CD4-positive, alpha-beta T cell treated with Interleukin-17A for 4 hours (primary cell): ENCODE measurements around the gene TARS3.
"Not testable (repeated sequence)": the region's sequence is repeated elsewhere in the genome, so short reads cannot be mapped to it uniquely, and the experiment has no call there.

Experiments
- DNase-seq: peaks from one replicate; pipeline ENCODE4 v3.0.0-alpha.2; 2020; ENCODE audit warnings: mixed read lengths

Gene TARS3

DNA sequence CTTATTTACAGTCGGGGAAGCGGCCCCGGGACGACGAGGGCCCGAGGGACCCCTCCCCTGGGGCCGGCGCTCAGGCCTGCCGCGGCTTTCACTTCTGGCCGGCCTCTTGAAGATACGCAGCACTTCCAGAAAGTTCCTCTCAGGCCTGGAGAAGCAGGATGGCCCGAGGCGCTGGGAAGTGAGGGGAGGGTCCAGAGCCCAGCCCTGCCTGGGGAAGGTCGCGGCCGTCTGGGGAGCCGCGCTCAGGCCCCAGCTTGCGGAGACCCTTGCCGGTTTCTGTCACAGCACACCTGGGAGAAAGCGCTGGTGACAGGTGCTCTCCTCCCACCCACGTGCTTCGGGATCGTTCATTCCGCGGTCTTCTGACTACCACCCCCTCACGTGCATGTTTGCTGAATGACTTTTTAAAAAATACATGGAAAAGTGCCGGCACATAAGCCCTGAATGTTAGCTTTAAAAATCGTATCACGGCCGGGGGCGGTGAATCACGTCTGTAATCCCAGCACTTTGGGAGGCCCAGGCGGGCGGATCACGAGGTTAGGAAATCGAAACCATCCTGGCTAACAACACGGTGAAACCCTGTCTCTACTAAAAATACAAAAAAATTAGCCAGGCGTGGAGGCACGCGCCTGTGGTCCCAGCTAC, 71.4 kb downstream of the TARS3 start:
- DNase-seq, result no peak

DNA sequence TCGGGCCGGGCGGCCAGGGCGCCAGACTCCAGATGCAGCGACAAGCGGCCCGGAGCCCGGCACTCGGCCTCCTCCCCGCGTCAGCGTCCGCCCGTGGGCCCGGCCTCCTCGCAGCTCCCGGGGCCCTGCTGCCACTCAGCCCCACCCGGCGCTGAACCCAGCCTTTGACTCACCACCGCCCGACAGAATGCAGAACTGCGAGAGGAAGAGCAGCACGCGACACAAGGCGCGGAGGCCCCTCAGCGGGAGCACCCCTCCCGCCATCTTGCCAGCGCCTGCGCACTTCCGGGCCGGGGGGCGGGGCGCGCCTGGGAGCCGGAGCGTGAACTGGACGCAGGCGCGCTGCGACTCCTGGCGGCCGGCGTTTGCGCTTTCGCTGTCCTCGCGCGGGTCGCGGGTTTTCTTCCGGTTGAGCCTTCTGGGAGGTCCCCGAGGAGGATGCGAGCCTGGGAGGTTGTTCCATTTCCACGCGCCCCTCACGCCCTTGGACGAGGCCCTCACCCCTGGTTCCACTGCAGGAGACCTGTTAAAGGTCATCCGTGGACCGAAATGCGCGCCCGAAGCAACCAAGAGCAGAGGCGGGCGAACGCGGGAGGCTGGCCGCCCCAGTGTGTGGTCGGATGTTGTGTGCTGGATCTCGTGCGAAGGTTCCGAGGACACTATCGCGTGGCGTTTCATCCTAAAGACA, 72.0 kb downstream of the TARS3 start, which contains the start of gene TM2D3:
Gene TM2D3 (minus strand): TSS at position 284 of the 688 bp plus-strand sequence. CDS start 20 bp downstream, at position 264.
- DNase-seq, result peak; percentile 97

DNA sequence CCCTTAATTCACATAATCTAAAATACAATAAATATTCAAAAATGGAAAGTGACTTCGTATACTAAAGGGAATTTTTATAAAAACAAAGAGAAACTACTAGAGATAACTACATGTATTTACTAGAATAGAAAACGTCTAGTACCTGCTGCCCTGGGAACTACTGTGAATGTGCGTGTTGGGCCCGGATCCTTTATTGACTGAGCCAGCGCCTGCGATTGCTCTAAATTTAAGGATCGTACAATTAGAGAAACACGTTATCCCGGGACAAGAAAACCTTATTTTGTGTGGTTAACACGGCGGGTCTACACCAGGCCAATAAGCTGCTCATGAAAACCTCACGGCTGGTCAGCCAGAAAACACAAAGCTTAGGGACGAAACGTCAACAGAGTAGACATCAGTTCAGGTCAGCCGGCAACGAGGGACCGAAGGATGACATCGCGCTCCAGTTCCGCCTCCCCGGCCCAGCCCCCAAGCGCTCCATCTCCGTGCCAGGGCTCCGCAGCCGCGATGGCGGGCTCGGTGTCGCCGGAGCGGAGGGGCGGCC, 72.6 kb downstream of the TARS3 start:
- no peak for DNase-seq

DNA sequence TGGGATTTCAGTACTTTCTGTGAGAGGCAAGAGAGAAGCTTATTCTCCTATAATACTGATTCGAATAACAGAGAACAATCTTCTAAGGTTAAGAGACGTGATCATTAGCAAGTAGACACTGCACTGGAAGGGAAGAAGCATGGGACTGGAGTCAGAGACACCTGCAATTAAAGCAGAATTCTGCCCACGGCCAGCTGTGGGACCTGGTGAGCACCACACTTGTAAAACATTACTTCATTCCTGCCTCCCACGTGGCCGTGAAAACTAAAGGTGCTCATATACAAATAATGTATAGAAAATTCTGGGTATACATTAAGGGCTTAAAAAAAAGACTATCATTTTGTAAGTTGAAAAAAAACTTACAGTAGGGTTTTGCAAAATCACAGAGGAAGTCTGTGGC, 74.1 kb downstream of the TARS3 start:
- no peak for DNase-seq

DNA sequence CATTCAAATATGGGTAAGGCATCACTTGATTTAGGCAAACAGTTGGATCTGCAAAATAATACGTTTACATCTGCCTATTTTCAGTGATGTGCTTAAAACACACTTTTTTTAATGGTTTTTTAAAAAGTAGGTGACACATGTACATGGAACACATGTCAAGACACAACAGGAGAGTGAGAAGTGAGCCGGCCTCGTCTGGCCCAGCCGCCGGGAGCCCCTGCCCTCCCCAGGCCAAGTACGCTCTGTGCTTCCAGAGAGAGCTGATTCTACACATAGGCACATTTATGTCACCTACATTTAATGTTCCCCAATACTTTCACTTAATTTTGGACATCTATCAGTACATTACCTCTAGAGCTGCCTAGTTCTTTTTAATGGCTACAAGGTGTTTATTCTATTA, 75.9 kb downstream of the TARS3 start:
- DNase-seq, result no peak

DNA sequence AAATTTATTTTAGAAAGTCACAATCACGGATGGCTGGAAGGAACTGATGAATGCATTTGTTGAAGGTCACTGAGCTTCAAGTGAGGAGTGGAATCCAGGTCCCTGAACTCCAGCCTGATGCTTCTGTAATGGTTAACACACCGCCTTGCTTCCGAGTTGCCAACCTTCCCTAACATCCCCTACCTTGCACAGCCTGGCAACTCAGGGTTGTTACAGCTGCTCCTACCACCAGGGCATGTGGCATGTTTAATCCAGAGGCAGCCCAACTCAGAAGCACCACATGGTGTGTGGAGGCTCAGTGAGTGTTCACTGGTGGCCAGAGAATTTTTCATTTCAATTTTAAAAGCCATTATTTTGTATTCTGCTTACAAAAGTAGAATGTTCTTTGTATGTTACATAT, 77.0 kb downstream of the TARS3 start:
- DNase-seq, result no peak

DNA sequence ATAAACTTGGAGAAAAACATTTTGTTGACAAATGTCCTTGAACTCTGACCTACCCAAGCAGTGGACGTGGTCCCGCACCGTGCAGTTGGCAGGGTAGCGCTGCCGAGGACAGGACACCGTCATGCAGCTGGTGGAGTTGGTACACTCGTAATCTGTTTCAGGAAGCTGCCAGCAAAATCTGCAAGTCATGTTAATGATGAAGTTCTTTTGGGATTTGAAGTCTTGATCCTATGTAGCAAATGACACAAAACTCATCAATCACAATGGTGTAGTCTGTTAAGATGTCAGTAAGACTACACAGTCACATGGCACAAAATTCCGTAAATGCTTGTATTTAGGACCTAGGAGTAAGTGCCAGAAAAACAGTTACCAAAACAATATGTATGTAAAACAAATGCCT, 77.6 kb downstream of the TARS3 start:
- DNase-seq, result no peak

DNA sequence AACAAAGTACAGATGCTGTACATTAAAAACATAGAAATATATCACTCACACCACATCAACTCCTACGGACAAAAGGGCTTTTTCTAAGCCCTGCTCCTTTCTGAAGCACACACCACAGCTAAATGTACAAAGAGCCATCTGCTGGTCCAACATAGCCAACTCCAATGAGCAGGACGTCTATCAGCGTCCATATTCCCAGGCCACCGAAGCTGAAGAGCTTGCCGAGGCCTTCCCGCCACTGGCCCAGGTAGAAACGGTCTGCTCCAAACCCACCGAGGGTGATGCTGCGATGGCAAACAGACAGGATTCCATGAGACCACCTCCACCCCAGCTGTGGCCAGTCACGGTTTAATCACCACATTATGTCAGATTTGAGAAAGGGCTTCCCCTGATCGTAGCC, 81.9 kb downstream of the TARS3 start:
- no peak for DNase-seq

DNA sequence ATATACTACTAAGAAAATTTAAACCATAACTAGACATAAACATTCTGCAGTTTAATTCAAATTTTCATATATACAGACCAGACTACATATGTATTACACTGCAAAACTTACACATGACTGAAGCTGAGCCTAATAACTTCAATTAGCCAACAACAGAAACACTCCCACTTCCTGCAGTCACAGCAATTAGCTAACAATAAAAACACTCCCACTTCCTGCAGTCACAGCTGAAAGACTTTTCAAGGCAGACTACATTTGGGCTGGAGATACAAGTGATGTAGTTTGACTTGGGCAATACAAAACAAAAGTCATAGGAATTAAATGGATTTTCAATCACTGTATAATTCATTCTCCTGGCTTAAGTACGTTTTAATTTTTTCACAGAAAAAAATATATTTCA, 82.4 kb downstream of the TARS3 start:
- DNase-seq, result no peak

DNA sequence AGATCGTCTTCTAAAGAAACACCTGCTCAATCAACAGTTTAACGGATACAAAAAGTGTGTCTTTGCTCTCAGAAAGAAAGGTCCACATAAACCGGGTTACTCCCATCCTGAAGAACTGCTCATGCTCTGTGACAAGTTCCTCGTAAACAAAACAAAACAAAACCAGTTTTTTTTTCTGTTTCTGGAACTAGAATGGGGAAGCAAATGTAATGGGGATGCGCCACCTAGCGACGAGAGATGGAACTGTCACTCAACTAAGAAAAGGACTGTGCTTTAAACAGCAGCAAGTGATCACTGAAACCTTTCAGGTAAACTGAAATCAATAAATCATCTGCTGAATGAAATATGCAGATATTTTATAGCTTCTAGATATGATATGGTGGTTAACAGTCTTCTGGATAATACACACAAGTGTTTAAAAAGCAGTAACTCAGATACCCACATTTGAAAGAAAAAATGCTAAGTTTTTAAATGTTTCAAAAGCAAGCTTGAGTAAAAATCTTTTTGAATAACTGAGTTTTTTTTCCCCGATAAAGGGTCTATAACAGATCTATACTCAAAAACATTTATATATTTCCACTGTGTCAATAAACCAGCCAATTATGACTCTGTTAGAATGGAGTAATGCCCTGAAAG, 83.0 kb downstream of the TARS3 start:
- DNase-seq, result peak; percentile 80

DNA sequence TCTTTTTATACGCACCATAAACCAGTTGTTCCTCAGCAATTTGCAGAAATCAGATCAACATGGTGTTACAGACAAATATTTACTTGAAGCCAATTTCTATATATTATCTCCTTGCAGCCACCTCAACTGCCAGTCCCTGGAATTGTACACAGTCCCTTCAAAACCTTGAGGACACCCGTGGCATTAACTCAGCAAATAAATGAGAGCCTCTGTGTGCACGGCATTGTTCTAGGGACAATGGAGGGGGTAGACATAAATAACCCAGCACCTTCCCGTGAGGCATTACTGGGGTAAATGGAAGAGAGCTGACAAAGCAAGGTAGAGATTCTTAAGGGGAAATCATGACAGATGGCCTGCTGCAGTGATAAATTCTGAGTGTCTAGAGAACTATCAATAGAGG, 84.6 kb downstream of the TARS3 start:
- DNase-seq, result no peak

DNA sequence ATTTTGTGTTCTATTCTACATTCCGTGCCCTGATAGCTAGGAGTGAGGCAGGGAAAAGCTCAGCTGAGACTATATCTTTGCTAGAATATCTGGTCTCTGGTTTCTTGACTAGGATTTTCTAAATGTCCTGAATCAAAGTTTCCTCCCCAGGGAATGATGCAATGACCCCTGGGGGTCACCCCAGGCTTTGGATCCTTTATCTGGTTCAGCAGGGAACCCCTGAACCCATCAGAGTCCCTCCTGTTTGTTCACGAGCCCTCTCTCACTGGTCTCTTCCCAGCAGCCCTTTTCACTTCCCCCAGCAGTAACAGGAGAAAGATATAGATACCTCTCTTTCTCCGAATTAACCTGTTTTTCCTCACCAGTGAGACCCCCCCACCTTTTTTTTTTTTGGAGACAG, 86.4 kb downstream of the TARS3 start:
- no peak for DNase-seq

DNA sequence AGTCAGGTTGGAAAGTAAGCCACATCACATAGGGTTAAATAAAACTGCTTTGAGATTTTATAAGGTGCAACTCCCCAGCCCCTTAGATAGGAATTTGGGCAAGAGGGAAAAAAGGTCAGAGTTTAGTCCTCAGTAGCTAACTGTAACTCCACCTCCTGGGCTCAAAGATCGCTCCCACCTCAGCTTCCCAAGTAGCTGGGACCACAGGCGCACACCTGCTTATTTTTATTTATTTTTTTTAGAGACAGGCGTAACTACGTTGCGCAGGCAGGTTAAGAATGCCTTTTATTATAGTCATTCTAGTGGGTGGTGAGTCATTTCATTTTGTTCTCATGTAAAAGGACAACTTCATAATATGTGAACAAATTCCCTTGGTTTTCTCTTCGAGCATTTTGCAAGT, 86.8 kb downstream of the TARS3 start:
- DNase-seq, result no peak

DNA sequence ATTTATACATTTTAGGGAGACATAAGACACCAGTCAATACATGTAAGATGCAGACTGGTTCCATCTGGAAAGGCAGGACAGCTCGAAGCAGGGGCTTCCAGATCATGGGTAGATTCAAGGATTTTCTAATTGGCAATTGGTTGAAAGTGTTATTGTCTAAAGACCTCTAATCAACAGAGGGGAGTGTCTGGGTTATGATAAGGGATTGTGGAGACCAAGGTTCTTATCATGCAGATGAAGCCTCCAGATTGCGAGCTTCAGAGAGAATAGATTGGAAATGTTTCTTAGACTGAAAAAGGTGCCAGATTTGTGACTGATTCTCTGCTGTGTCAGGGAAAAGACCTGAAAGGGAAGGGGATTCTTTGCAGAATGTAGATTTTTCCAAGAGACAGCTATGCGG, 87.2 kb downstream of the TARS3 start:
- DNase-seq, result no peak

DNA sequence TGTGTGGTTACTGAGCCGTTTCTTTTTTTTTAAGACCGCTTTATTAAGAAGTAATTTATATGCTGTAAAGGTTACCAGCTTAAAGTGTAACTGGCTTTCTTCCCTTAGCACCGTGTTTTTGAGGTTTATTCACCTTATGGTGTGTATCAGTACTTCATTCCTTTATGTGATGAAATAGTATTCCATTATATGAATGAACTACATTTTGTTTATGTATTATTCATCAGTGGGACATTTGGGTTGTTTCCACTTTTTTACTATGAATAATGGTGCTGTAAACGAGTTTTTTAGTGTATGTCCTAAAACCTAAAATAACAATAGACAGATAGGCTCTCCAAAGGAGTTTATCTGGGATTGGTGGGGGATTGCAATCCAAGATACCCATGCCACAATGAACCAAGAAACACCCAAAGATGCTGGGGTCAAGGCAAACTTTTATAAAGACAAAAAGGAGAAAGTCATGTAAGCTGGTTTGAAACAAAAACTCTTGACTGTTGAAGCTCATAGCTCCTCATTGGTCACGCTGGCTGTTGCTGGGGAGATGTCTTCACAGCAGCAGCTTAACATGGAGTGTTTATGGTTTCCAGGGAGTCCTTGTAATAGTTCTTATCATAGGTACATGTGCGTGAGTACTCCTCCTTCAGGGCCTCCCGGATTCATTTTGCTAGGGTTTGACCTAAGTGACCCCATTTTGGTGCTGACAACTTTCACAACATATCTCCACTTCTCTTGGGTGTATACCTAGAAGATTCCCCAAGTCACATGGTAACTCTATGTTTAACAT, 88.1 kb downstream of the TARS3 start:
- DNase-seq, result no peak

DNA sequence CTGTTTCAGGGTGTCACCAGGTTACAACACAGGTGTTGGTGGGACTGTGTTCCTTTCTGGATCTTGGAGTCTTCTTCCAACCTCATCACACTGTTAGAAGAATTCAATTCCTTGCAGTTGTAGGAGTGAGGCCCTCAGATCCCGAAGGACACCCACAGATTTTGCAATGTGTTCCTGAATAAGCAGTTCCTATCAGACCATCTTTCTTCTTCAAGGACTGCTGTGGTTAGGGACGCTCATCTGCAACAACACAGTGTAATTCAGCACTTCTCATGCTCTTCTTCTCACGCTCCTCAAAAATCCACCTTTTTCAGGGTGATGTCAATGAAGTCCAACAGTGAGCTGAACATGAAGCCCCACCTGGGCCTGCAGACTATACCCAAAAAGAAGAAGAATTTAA, 90.9 kb downstream of the TARS3 start:
- no peak for DNase-seq

DNA sequence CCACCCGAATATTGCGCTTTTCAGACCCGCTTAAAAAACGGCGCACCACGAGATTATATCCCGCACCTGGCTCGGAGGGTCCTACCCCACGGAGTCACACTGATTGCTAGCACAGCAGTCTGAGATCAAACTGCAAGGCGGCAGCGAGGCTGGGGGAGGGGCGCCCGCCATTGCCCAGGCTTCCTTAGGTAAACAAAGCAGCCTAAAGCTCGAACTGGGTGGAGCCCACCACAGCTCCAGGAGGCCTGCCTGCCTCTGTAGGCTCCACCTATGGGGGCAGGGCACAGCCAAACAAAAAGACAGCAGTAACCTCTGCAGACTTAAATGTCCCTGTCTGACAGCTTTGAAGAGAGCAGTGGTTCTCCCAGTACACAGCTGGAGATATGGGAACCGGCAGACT, 97.5 kb downstream of the TARS3 start:
- DNase-seq, result not testable (repeated sequence)

DNA sequence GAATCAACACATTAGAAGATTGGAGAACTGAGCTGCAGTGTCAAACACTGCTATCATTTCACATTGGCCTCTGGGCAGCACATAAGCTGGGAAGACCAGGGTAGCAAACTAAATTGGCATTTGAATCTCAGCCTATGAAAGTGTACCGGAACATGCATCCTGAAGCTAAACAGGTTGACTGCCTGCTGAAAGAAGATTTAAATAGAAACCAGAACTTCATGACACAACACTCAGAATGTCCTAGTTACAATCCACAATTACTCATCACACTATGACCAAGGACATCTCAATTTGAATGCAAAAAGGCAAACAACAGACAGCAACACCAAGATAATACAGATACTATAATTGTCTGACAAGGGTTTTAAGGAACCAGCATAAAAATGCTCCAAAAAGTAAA, 98.3 kb downstream of the TARS3 start:
- no peak for DNase-seq

DNA sequence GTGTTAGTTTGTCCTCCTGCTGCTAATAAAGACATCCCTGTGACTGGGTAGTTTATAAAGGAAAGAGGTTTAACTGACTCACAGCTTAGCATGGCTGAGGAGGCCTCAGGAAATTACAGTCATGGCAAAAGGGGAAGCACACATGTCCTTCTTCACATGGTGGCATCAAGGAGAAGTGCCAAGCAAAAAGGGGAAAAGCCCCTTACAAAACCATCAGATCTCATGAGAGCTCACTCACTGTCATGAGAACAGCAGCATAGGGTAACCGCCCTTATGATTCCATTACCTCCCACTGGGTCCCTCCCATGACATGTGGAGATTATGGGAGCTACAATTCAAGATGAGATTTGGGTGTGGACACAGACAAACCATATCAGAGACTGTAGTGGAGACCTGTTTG, 99.1 kb downstream of the TARS3 start:
- no peak for DNase-seq

DNA sequence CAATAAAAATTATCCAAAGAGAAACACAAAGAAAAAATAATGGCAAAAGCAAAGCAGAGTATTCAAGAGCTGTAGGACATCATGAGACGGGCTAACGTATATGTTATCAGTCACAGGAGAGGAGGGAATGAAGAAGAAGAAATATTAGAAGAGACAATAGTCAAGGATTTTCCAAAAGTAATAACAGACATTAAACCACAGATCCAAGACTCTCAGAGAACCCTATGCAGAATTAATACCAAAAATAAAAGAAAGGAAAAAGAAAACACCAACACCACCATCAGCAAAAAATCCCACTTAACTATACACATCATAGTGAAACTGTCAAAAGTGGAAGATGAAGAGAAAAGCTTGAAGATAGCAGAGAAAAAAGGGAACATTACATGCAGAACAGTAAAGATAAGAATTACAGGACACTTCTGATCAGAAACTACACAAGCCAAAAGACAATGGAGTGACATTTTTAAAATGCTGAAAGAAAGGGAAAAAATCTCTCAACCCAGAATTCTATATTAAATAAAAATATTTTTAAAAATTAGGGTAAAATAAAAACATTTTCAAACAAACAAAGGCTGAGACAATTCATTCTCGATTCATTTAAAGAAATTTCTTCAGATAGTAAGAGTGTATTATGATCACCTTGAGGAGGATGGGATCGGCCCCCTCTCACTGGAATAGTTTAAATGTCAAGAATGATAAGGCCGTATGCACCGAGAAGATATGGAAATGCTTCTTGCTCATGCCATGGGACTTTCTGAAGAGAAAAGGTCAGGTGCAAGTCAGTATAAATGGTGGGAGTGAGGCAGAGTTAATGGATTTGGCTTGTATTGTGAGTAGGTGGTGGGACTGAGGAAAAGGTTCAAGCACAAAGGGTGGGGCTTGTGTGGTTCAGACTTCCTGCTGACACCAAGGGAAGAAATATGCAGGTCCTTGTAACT, 100.6 kb downstream of the TARS3 start:
- no peak for DNase-seq

DNA sequence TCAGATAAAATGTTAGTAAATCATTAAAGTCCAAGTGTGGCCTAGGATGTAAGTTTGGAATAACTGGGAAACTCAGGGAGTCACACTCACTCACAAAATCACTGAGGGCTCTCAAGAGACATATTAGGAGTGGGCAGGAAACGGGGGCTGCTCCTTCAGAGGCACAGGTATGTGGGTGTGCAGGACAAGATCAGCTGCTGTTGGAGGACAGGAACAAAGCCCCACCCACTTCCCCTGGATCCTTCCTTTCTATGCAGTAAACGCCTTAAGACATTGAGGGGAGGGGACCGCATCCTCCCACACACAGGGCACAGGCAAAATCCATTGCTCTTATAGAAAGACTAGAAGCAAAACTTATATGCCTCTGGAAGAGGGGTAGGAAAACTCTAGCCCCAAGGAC, 102.3 kb downstream of the TARS3 start:
- DNase-seq, result no peak

DNA sequence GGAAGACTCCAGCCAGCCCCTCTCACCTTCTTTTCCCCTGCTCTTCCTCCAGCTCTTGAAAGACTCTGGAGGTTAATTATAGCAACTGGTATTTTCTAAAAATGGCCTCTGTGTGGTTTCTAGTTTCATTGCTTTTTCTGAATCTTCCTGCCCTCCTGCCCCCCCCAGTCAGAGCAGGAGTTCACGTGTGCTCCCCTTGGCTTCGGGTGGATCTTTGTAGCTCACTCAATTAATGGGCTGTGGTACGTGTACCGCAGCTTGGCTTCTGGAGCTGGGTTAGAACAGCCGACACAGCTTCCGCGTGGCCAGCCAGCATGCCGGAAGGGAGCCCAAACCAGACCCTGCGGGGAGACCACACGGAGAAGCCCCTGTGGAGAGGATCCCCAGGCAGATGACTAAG, 103.6 kb downstream of the TARS3 start:
- DNase-seq, result no peak
